CMK (cell line): Measurements from ENCODE around the gene TCEAL9.
"Not testable (repeated sequence)": the region's sequence is repeated elsewhere in the genome, so short reads cannot be mapped to it uniquely, and the experiment has no call there.

Experiments used
- DNase-seq: peaks from one replicate; pipeline ENCODE4 v3.0.0-alpha.2; 2010; ENCODE audit warnings: low read depth

Gene TCEAL9

DNA sequence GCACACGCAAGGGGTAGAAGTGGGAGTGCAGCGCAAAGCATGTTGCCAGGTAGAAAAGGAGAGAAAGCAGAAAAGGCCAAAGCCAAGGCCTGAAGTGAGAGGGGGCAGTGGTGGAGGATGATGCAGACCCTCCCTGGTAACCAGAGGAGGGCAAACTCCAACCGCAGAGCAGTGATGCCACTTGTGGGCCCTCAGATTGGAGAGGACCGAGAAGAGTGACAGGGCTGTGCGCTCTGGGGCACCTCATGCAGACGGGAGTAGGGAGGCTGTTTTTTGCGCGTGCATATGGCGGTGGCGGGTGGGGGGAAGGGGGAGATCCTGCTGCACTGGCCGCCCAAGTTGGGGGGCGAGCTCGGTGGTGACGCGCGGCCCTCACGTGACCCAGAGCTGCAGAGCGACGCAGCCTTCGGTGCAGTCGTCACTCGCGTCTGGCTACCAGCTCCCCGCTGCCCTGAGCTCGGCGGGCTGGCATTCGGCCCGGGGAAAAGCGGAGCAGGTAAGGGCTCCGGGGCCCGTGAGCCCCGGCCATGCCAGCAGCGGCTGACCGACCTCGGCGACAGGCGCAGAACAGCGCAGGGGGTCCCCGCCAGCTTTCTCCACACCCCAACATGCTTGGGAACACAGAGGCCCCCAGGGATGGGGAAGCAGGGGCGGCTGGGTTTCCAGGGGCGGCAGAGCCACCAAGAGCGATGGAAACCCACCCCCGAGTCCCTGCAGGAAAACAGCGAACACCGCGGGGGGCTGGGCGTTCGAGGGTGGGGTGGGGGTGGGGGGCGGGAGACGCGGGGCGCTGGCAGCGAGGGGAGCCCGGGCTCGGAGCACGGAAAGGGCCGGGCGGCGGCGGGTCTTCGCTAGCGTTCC lies 20.0 kb downstream of the TCEAL9 start, which contains the start of gene BEX3:
TSS of gene BEX3 (plus strand) at position 421 of the 861 bp plus-strand sequence. CDS start 984 bp downstream, outside the sequence.
- no peak for DNase-seq

GRCh38 chrX:103376979-103377324 lies 20.6 kb downstream of the TCEAL9 start:
- no peak for DNase-seq

DNA sequence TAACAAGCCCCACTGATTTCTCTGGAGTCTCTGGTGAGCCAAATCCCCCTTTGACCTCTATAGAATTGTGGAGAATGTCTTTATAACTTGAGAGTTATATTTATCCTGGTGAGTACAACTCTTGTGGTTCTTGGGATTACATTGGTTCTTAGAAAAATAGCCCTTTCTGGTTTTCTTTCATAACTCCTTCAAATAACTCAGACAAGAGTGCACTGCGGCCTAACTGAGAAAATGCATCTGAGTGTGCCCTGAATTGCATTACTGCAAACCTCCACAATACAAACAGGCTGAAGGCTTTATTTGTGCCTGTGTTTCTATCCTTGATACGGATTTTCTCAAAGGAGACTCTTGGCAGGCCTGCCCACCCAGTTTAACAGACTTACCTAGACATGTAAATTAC lies 22.7 kb downstream of the TCEAL9 start:
- DNase-seq: no peak

DNA sequence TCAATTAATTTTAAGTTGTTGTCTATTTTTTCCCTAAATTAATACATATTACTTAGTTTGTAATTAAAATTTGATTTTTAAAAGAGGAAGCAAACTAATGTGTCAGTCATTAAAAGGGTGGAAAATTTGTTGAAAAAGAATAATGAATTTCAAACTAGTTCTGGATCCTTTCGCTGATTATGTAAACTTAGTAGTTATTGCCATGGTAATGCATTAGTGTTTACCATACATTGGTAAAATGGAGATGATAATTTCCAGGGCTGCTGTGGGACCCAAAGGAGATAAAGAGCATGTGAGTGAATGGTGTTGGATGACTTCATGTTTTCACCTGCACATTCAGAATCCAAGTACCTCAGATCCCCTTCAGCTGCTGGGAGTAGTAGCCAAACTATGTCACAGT lies 26.6 kb downstream of the TCEAL9 start:
- no peak for DNase-seq

DNA sequence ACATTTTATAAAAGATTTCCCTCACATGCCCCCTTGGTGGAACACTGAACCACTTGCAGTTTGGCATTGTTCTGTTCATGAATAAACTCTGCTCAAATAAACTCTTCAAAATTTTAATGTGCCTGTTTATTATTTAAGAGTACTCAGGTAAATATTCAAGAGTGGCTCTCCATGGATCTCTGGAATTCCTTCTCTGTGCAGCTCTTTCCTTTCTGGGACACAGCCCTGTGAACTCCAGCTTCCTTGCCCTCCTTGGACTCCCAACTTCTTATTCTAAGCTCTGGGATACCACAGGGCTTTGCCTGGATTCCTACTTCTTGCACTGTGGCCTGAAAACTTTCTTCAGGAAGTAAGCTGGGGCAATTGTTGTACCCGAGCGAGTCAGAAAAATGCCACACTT lies 28.4 kb downstream of the TCEAL9 start:
- no peak for DNase-seq

GRCh38 chrX:103385283-103385830 lies 29.1 kb downstream of the TCEAL9 start:
- DNase-seq: not testable (repeated sequence)

DNA sequence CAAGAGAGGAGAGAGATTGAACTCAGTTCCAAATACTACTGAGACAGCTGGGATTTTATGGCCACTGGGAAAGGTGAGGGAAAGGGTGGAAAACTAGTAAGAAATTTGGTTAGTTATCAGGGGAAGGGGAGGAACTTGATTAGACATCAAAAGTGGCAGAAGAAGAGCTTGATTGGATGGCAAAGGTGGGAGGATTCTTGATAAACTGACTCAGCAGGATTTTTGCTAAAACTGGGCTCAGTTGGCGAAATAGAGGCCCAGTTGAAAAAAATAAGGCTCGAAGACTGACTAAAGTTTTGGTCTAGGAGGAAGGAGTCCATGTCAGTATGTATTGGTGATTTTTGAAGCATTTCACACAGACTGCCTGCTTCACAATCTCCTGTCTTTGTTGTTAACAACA lies 30.0 kb downstream of the TCEAL9 start:
- DNase-seq: no peak

DNA sequence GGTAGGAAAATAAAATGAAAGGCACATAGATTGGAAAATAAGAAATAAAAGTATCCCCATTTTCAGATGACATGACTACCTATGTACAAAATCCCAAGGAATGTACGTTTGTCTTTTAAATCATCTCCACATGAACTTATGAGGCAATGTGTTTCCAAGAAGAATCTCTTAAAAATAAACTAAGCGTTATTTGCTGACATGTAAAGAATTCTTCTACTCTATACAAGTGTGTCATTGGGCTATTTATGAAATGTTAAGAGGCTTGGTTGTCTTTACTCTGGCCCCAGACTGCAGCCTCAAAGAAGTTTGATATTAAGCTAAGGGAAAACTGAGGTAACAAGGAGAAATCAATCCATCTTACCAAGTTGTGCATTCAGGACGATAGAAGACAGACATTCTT lies 37.2 kb downstream of the TCEAL9 start:
- no peak for DNase-seq

DNA sequence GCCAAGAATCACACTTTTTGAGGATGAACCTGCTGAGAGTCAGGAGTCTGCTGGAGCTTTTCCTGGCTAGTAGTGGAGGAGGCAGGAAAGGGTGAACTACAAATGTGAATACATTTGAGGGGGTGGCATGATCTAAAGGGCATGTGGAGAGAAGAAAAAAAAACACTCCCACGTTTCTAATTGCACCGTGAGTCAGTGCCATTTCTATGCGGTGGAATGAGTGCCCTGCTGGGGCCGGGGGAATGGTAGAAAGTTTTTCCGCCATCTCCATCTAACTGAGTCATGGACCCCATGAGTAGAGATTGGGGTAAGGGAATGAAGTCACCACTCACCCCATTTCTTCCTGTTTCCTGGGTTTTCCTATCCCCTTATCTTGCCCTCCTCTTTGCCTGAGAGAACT lies 39.9 kb downstream of the TCEAL9 start:
- no peak for DNase-seq

DNA sequence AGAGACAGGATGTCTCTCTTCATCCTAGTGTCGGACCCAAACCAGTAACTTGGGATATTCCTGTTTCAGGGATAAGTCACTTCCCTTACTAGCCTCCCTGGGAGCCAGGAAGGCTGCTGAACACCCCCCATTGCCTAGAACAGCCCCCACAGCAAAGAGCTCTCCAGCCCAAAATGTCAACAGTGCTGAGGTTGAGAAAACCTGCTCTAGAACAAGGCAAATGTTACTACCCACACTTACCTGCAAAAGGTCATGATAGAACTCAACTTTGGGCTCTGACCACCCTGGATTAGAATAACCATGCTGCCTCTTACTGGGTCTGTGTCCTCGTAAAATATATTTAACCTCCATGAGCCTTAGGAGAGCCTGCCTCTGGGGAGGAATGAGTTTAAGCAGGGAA lies 40.4 kb downstream of the TCEAL9 start:
- DNase-seq: no peak

DNA sequence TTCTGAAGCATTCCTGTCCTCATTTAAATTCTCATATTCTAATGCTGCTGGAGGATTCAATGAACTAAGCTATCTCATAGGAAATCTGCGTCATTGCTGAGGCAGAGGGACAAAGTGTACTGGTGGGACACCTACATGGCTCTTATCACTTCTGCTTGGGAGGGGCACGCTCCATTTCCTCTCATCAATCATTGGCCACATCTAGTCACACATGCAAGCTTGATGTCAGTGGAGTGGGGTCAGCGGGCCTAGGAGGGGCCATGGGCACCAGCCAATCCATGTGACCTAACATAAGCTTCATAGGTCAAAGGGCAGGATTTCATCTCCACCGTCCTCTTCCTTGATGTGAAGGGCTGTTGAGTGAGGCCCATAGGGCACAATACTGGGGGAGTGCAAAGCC lies 41.4 kb downstream of the TCEAL9 start:
- DNase-seq: no peak

DNA sequence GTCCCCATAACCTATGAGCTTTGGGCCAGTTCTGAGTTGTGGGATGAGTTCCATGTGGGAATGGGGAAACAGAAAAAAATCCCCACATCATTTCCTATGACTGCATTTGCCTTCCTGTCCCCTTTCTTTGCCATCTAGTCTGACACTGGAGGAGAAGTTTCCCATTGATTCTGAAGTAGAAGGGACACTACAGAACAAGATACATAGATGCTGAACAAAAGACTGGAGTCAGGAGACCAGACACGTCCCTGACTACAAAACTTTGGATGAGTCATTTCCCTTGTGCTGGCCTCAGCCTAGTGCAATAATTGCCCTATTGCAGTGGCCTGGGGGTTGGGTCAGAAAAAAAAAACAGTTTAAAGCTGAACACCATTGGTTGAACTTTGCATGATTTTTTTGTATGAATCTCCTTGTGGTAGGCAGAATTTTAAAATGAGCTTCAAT lies 42.1 kb downstream of the TCEAL9 start:
- no peak for DNase-seq

GRCh38 chrX:103399744-103400143 lies 43.4 kb downstream of the TCEAL9 start:
- no peak for DNase-seq

DNA sequence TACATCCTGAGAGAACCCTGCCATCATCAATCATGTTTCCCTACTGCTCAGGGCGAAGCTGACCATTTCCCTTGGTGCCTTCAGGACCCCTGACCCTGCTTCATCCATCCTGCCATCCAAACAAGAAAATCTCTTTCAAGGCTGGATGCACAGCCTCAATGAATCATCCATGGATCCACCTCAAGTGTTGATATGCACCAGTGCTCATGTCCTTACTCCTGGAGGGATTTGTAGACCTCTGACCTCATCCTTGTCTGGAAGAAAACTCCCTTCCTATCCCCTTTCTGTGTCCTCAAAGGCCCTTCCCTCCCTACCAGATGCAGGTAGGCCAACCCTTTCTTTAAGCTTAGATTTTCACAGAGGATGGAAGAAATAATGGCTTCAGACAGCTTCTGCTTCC lies 44.6 kb downstream of the TCEAL9 start:
- no peak for DNase-seq

GRCh38 chrX:103404231-103405008 lies 48.1 kb downstream of the TCEAL9 start:
- peak; percentile 31 for DNase-seq

- no peak for DNase-seq
Measured at GRCh38 chrX:103405009-103405333, 48.7 kb downstream of the TCEAL9 start.

GRCh38 chrX:103406256-103406655 lies 50.0 kb downstream of the TCEAL9 start:
- DNase-seq: no peak

DNA sequence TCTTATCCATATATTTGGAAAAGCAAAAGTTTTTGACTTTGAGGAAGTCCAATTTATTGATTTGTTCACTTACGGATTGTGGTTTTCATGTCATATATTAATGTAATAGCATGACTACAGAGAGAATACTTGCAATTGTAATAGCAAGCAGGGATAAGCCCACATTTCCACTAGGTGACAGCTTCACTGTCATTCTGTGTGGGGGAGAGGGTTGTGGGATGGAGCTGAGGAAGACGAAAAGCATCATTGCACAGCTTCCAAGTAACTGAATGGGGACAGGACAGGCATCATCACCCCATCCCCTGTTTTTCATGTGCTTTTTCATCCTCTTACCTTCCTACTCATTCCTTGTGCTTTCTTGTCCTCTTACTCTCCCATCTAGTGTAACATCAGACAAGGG lies 51.5 kb downstream of the TCEAL9 start:
- DNase-seq: no peak
